ENCODE measurements around the gene RRP36.

- TF ChIP-seq CTCF (IDR thresholded peaks at IDR 0.05): no peak
- no peak for TF ChIP-seq POLR2A (IDR thresholded peaks at IDR 0.05)
Measured at GRCh38 chr6:43075670-43076463, 54.4 kb downstream of the RRP36 start, which contains the start of gene PTK7.
